ENCODE results near the gene FBXO17.

FBXO17 gene

DNA sequence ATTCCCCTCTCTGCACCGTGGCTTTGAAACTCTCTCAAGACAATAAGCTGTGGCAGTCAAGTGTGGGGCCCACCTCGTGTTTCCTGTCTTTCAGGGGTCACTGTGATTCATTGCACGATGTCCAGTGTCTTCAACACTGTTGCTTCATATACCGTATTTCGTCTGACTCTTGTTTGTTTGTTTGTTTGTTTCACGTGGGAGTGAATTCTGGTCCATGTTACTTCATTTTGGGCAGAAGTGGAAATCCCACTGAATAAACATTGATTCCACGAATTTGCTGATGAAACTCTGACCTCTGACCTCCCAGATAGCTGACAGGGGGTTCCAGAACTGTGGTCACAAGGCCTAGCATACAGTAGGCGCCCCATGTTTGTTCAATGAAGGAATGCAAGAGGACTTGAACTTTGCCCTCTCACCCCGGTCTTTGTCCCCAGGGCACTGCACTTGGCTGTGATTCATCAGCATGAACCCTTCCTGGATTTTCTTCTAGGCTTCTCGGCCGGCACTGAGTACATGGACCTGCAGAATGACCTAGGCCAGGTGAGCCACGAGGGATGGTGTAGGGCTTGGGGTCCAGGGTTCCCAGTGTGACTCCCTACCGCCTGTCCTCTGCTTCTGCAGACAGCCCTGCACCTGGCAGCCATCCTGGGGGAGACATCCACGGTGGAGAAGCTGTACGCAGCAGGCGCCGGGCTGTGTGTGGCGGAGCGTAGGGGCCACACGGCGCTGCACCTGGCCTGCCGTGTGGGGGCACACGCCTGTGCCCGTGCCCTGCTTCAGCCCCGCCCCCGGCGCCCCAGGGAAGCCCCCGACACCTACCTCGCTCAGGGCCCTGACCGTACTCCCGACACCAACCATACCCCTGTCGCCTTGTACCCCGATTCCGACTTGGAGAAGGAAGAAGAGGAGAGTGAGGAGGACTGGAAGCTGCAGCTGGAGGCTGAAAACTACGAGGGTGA, 70.7 kb downstream of the FBXO17 start:
- H3K4me3 ChIP-seq (ENCODE audit: low read depth, low read length), result no peak overlapping the region
- no peak for DNase-seq (ENCODE audit: low read depth)
- TF ChIP-seq, protein P1, sequence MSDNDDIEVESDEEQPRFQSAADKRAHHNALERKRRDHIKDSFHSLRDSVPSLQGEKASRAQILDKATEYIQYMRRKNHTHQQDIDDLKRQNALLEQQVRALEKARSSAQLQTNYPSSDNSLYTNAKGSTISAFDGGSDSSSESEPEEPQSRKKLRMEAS (IDR thresholded peaks at IDR 0.05; ENCODE audit: low read depth, low read length), result no peak
- TF ChIP-seq MYC (IDR thresholded peaks at IDR 0.05; ENCODE audit: low read depth, low read length) (no peak), POLR2A (IDR thresholded peaks at IDR 0.05; ENCODE audit: extremely low read depth, insufficient read length) (no peak)
- TF ChIP-seq, protein P2, sequence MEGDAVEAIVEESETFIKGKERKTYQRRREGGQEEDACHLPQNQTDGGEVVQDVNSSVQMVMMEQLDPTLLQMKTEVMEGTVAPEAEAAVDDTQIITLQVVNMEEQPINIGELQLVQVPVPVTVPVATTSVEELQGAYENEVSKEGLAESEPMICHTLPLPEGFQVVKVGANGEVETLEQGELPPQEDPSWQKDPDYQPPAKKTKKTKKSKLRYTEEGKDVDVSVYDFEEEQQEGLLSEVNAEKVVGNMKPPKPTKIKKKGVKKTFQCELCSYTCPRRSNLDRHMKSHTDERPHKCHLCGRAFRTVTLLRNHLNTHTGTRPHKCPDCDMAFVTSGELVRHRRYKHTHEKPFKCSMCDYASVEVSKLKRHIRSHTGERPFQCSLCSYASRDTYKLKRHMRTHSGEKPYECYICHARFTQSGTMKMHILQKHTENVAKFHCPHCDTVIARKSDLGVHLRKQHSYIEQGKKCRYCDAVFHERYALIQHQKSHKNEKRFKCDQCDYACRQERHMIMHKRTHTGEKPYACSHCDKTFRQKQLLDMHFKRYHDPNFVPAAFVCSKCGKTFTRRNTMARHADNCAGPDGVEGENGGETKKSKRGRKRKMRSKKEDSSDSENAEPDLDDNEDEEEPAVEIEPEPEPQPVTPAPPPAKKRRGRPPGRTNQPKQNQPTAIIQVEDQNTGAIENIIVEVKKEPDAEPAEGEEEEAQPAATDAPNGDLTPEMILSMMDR (IDR thresholded peaks at IDR 0.05; ENCODE audit: low read depth, low read length), result no peak

DNA sequence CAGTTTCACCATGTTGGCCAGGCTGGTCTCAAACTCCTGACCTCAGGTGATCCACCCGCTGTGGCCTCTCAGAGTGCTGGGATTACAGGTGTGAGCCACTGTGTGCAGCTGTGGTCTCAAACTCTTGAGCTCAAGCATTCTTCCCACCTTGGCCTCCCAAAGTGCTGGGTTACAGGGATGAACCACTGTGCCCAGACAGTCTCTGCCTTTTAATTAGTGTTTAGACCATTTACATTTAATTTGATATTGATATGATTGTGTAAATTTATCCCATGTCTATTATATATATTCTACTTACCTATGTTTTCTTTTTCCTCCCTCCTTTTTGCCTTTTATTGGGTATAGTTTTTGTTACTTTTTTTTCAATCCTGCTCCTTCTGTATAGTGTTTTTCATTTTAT, 73.9 kb downstream of the FBXO17 start:
- no peak for DNase-seq (ENCODE audit: low read depth)
- TF ChIP-seq, protein P1 (IDR thresholded peaks at IDR 0.05; ENCODE audit: low read depth, low read length), result no peak
- no peak for TF ChIP-seq POLR2A (IDR thresholded peaks at IDR 0.05; ENCODE audit: extremely low read depth, insufficient read length)
- no peak overlapping the region for H3K4me3 ChIP-seq (ENCODE audit: low read depth, low read length)

DNA sequence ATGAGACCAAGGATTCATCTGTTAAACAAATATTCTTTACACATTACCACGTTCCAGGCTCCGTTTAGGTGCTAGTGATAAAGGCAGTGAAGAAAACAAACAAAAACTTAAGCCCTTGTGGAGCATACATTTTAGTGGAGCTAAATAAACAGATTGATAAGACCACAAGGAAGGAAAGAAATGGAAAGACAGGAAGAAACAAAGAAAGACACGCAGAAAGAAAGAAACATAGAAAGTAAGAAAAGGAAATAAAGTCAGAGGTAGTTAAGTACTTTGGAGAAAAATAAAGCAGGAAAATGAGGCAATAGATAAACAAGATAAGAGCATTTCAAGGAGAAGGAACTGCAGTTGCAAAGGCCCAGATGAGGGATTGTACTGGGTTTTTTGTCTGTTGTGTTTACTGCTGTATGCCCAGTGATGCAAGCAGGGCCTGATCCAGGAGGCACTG, 74.8 kb downstream of the FBXO17 start:
- H3K4me3 ChIP-seq (ENCODE audit: low read depth, low read length), result peak overlapping the region; percentile 92
- TF ChIP-seq, protein P2 (IDR thresholded peaks at IDR 0.05; ENCODE audit: low read depth, low read length), result no peak
- TF ChIP-seq POLR2A (IDR thresholded peaks at IDR 0.05; ENCODE audit: extremely low read depth, insufficient read length) (no peak), MYC (IDR thresholded peaks at IDR 0.05; ENCODE audit: low read depth, low read length) (no peak)
- TF ChIP-seq, protein P1 (IDR thresholded peaks at IDR 0.05; ENCODE audit: low read depth, low read length), result no peak

DNA sequence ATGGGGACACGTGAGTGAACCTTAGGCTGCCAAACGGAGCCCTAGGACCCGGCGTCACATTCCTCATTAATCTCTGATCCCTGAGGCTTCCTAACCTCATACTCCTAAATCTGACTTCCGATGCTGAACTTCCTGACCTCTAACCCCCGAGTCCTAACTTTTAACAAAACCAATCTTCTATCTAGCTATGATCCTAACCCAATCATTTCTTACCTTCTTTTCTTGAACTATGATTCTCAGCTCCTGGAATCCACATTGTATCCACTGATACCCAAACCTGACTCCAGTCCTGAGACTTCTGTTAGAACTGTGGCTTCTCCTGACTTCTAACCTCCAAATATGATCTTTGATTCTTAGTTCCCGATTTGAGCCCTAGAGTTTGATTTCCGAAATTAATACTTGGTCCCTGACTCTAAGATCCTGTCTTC, 75.3 kb downstream of the FBXO17 start:
- H3K4me3 ChIP-seq (ENCODE audit: low read depth, low read length), result peak overlapping the region; percentile 92
- TF ChIP-seq MYC (IDR thresholded peaks at IDR 0.05; ENCODE audit: low read depth, low read length) (no peak), POLR2A (IDR thresholded peaks at IDR 0.05; ENCODE audit: extremely low read depth, insufficient read length) (no peak)
- TF ChIP-seq, protein P2 (IDR thresholded peaks at IDR 0.05; ENCODE audit: low read depth, low read length), result no peak
- TF ChIP-seq, protein P1 (IDR thresholded peaks at IDR 0.05; ENCODE audit: low read depth, low read length), result no peak
- DNase-seq (ENCODE audit: low read depth), result no peak

More for the DNA sequence above, 74.8 kb downstream of the FBXO17 start:
- DNase-seq (ENCODE audit: low read depth), result no peak

DNA sequence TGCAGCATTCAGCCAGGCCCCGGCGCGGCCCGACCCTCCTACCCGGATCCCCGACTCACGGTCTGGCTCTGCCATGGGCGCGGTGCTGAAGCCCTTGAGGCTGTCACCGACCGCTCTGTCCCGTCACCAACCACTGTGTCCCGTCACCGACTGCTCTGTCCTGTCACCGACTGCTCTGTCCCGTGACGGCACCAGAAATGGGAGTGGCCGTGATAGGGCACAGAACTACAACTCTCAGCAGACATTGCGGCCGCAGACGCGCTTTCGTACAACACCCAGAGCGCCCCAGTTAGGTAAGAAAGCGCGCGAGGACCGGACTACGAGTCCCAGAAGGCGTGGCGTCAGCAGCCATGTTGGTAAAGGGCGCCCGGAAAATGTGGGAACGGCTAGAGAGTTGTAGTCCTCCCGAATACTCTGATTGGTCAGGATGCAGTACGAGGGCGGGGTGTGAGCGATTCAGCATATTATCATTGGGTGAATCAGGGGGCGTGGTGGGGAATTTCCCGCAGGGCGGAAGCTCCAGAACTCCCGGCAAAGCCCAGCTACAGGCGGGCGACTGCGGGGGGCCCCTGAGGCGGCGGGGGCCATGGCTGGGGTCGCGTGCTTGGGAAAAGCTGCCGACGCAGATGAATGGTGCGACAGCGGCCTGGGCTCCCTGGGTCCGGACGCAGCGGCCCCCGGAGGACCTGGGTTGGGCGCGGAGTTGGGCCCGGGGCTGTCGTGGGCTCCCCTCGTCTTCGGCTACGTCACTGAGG, 75.9 kb downstream of the FBXO17 start, which contains the start of the genes NFKBIB and SIRT2:
Gene NFKBIB, plus strand, starts transcription at position 523 of the 755 bp plus-strand sequence. Its CDS starts 64 bp downstream, at position 587.
Gene SIRT2, minus strand, starts transcription at position 172 of the 755 bp plus-strand sequence. Its CDS starts 97 bp downstream, at position 75.
- TF ChIP-seq, protein P2 (IDR thresholded peaks at IDR 0.05; ENCODE audit: low read depth, low read length), result no peak
- TF ChIP-seq, protein P1 (IDR thresholded peaks at IDR 0.05; ENCODE audit: low read depth, low read length), result no peak; the same call in 1 of the 2 replicates
- TF ChIP-seq MYC (IDR thresholded peaks at IDR 0.05; ENCODE audit: low read depth, low read length) (no peak), POLR2A (IDR thresholded peaks at IDR 0.05; ENCODE audit: extremely low read depth, insufficient read length) (no peak)
- peak; percentile 98 for DNase-seq (ENCODE audit: low read depth)
- peak within 1 kb of the TSS; percentile 92 for H3K4me3 ChIP-seq (ENCODE audit: low read depth, low read length)
